GM12892 (cell line): ENCODE data around the gene ERBB2.

Experiments used
- DNase-seq: peaks from one replicate; pipeline ENCODE4 v3.0.0; 2011; ENCODE audit not compliant: insufficient read length
- FAIRE-seq: peaks from 2 replicates; lab custom pipeline; 2011; peaks lifted over from hg19 to GRCh38; lab: Jason Lieb, UNC
- POLR2A ChIP-seq: IDR thresholded peaks from 2 replicates; pipeline ENCODE4 v1.6.1; 2011; ENCODE audit warnings: low read depth, low read length, control low read depth
- POLR2AphosphoS5 ChIP-seq: IDR thresholded peaks from 2 replicates; pipeline ENCODE4 v1.6.1; 2011; ENCODE audit warnings: low read depth, low read length, control low read depth
- TAF1 ChIP-seq: IDR thresholded peaks from 2 replicates; pipeline ENCODE4 v1.6.1; 2011; ENCODE audit warnings: low read depth, mild to moderate bottlenecking, control low read depth, low read length, borderline replicate concordance

ERBB2 gene

GRCh38 chr17:39674702-39675389, 25.0 kb upstream of the ERBB2 start:
- no peak for DNase-seq
- FAIRE-seq: no peak
- no peak for TF ChIP-seq POLR2A
- no peak for TF ChIP-seq POLR2AphosphoS5

GRCh38 chr17:39675390-39676082, 24.3 kb upstream of the ERBB2 start:
- TF ChIP-seq TAF1 (no peak), POLR2A (no peak), POLR2AphosphoS5 (no peak)
- DNase-seq: no peak
- FAIRE-seq: no peak

- no peak for TF ChIP-seq POLR2AphosphoS5
- TF ChIP-seq POLR2A: no peak
- TF ChIP-seq TAF1: no peak
- DNase-seq (no peak), FAIRE-seq (no peak)
These were observed 23.6 kb upstream of the ERBB2 start for GRCh38 chr17:39676198-39676819.

- TF ChIP-seq POLR2AphosphoS5 (no peak), TAF1 (no peak), POLR2A (no peak)
- FAIRE-seq: no peak
- no peak for DNase-seq
These were observed 22.8 kb upstream of the ERBB2 start for GRCh38 chr17:39677072-39677471.

DNA sequence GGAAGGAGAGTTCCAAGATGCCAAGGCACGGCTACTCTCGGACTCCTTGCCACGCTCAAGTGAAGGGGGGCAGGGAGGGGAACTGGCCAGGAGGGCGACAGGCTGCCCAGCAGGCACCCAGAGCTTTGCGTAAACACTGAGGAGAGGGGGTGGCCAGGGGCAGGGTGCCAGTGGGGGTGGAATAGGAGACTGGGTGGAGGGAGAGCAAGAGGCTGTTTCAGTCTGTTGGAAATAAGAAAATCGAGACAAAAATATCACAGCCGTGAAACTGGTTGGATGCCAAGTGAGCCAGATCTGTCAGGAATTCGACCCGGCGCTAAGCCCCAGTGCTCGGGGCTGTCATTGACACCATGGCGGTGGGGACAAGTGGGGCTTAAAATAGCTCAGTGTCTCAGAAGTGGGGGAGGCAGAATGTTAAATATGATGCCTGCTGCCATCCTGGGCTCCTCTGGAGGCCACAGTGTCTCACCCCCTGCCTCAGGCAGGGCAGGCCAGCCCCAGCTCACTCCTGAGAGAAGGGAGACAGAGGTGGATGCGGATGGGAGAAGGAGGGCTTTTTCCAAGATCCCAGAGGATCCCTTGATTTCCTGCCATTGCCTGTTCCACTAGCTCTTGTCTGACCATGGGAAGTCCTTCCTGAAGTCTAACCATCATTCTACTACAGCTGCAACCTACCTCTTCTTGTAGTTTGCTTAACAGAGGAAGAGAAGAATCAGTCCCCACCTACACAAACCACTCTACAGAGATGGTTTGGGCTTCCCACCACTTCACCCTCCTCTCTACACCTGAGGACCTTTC, 22.1 kb upstream of the ERBB2 start:
- DNase-seq (no peak), FAIRE-seq (no peak)
- no peak for TF ChIP-seq TAF1
- TF ChIP-seq POLR2AphosphoS5: no peak
- TF ChIP-seq POLR2A: no peak

DNA sequence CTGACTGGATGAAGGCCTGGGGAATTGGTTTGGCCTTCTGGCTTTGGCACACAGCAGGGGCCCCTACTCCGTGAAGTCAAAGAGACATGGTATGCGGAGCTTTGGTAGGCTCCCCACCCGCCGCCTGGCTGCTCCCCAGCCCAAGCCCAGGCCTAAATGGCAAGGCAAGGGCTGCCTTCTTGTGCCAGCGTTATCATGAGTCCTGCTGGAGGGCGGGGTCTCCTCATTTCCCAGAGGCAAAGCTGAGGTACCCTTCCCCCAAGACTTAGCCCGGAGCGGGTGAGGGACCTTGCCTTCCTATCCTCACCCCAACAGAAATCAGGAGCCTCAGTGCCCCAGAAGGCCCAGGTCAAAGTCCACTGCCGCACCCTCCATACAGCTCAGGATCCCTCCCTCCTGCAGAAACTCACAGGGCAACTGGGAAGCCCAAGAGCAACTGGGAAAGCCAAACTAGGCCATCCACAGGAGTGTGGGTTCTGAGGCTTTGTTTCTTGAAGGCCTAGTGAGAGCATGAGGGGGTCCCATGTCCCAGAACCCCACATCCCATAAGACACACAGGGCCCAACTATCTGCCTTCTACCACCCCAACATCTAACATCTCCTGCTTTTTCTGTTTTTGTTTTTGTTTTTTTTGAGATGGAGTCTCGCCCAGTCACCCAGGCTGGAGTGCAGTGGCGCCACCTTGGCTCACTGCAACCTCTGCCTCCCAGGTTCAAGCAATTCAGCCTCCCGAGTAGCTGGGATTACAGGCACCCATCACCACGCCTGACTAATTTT, 21.3 kb upstream of the ERBB2 start:
- FAIRE-seq (no peak), DNase-seq (no peak)
- TF ChIP-seq TAF1: no peak
- no peak for TF ChIP-seq POLR2AphosphoS5
- no peak for TF ChIP-seq POLR2A

DNA sequence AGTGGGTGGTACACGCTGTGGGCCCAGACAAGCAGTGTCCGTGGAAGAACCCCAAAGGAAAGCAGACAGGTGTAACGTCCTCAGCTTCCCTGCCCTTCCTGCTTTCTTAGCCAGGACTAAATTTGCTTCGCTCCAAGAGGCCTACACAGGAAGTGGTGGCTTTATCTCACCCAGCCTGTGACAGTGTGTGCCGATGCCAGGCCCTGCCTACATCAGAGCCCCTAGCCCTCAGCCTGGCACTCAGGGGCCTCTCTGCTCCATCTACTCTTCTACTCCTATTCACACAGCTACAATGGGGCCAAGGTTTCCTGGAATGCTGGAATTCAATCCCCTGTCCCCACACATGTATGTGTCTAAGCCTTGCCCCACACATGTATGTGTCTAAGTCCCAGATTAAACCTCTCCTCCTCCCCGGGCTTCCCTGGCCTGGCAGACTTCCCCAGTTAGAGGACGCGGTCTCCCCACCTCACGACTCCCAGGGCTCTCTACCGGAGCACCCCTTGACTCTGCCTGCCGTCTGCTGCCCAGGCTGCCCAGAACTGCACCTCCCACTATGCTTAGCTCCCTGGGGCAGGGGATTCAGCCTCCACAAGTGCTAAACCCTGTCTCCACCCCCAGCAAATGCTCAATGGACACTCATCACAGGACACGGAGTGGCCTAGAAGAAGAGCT, 20.2 kb upstream of the ERBB2 start:
- FAIRE-seq (peak; percentile 67), DNase-seq (no peak)
- TF ChIP-seq POLR2AphosphoS5: no peak
- TF ChIP-seq POLR2A: no peak
- no peak for TF ChIP-seq TAF1

DNA sequence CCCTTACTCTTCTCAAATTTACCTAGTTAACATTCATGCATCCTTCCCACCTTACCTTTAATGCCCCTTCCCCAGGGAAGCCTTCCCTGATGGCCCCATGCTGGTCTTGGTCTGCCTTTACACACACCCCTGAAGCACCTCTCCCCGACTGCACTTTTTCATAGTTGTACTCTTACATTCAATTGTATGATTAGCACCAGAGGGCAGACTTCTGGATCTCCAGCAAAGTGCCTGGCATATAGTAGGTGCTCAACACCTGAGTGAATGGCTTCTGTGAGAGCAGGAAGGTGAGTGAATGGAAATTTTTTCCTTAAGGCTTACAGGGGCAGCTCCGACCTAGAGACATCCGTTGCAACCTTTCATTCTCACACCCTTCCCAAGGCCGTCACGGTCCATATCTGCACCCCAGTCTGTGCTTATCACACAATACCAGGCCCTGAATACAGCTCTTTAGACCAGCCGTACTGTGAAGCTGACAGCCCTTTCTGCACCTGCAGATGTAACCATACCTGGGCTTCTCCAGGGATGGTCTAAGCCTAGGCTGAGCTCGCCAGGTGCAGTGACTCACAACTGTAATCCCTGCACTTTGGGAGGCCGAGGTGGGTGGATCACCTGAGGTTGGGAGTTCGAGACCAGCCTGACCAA, 16.4 kb upstream of the ERBB2 start:
- TF ChIP-seq POLR2A (no peak), POLR2AphosphoS5 (no peak), TAF1 (no peak)
- no peak for FAIRE-seq

DNA sequence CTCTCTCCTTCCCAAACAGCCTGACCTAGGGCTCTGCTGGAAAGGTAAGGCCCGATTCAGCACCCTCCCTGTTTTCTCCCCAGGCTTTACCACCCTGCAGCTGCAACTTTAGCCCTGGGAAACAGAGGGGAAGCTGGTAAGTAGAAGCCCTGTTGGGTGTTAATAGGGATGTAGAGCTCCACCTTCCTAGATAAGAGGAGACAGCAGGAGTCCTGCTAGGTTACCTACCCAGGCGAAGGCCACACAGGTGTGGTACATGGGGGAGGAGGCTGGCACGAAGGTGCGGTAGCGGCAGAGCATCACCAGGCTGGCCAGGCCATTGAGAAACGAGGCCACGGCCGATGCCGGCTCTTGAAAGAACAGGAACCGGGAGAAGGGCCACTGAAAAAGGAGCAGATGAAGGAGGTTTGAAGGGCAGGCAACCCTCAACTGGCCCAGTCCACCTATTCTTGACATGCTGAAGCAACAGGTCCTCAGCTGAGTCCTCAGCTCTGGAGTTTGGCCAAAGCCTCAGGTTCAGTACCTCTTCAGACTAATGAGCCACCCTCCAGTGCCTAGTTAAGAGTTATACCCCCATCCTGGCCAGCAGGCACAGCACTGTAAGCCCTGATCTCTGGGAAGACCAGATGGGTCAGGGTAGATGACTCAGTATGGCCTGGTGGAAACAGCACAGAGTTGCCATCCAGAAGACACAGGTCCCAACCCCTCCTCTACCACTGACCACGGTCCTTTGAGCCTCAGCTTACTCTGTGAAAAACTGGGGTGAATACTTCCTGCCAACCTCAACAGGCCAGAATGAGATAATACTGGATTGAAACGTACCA, 15.3 kb upstream of the ERBB2 start:
- TF ChIP-seq POLR2A: no peak
- no peak for TF ChIP-seq POLR2AphosphoS5
- TF ChIP-seq TAF1: no peak
- FAIRE-seq: no peak
- DNase-seq: no peak

More for the DNA sequence above, 16.4 kb upstream of the ERBB2 start:
- DNase-seq: no peak
